Lower lobe of right lung (tissue), 2 donors: ENCODE measurements around the gene IMPDH1. TPM values are rescaled to one million over a fixed set of nuclear protein-coding genes. Genes with fewer than 3 reads are reported as not detected.

Experiments
- ATAC-seq, 2 donors: fragments of 200-7000 bp; cut with Tn5 transposase; one replicate each; pipeline ENCODE4 v1.9.1; 2020 to 2022; ENCODE audit warnings: mild to moderate bottlenecking in 2 of 2, moderate library complexity in 2 of 2
- DNase-seq: peaks from one replicate; pipeline ENCODE4 v3.0.0-alpha.2; 2020
- H3K27ac ChIP-seq: fragments of 200-600 bp; one replicate; pipeline ENCODE4 v1.8.0; 2022
- H3K27me3 ChIP-seq: fragments of 200-600 bp; one replicate; pipeline ENCODE4 v1.8.0; 2022; ENCODE audit warnings: low read depth
- H3K36me3 ChIP-seq: fragments of 200-600 bp; one replicate; pipeline ENCODE4 v1.8.0; 2022; ENCODE audit warnings: mild to moderate bottlenecking
- H3K4me1 ChIP-seq: fragments of 200-600 bp; one replicate; pipeline ENCODE4 v1.8.0; 2022
- H3K4me3 ChIP-seq: fragments of 200-600 bp; one replicate; pipeline ENCODE4 v1.8.0; 2022; ENCODE audit warnings: mild to moderate bottlenecking
- H3K9me3 ChIP-seq: fragments of 200-600 bp; one replicate; pipeline ENCODE4 v1.8.0; 2022
- intact Hi-C: fragments of 100-400 bp; cut with DNase I; formaldehyde crosslinking; loops from one replicate; pipeline ENCODE4 v1.11.0; 2022
- total RNA-seq: library from RNA; stranded (reverse); fragmentation: NEBNext Ultra II Directional; extraction: Animal tissue kit (Norgen Biotek cat#: 25700); gene quantifications from one replicate; pipeline ENCODE4 v1.2.1, GENCODE V29; 2021
- TF ChIP-seq, protein P1 (sequence below): fragments of 200-600 bp; IDR thresholded peaks from one replicate; pipeline ENCODE4 v1.8.0; 2022; ENCODE audit warnings: antibody characterized with exemption, mild to moderate bottlenecking
- donor health status: DM: no; HTN: yes; CAD: no; lungs with severe emphysema.

The IMPDH1 gene
- total RNA-seq, 1 donor from 2014 or later = 93.4 TPM

GRCh38 chr7:128373606-128374005, 36.2 kb downstream of the IMPDH1 start:
- TF ChIP-seq, protein P1, sequence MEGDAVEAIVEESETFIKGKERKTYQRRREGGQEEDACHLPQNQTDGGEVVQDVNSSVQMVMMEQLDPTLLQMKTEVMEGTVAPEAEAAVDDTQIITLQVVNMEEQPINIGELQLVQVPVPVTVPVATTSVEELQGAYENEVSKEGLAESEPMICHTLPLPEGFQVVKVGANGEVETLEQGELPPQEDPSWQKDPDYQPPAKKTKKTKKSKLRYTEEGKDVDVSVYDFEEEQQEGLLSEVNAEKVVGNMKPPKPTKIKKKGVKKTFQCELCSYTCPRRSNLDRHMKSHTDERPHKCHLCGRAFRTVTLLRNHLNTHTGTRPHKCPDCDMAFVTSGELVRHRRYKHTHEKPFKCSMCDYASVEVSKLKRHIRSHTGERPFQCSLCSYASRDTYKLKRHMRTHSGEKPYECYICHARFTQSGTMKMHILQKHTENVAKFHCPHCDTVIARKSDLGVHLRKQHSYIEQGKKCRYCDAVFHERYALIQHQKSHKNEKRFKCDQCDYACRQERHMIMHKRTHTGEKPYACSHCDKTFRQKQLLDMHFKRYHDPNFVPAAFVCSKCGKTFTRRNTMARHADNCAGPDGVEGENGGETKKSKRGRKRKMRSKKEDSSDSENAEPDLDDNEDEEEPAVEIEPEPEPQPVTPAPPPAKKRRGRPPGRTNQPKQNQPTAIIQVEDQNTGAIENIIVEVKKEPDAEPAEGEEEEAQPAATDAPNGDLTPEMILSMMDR = no peak
- no peak for ATAC-seq

GRCh38 chr7:128370491-128370890, 39.3 kb downstream of the IMPDH1 start:
- DNase-seq (no peak), ATAC-seq (no peak)
- no peaks in the 10 kb centered on the region for H3K36me3 ChIP-seq
- TF ChIP-seq, protein P1 = no peak
- no peak overlapping the region for H3K4me3 ChIP-seq
- intact Hi-C loops = no loop called here
- no peaks in the 10 kb centered on the region for H3K9me3 ChIP-seq
- H3K27ac ChIP-seq = no peak overlapping the region
- H3K27me3 ChIP-seq = no peaks in the 10 kb centered on the region
- H3K4me1 ChIP-seq = no peaks in the 10 kb centered on the region

More at GRCh38 chr7:128373606-128374005, 36.2 kb downstream of the IMPDH1 start:
- DNase-seq = no peak
- Histone ChIP-seq H3K27me3 (no peaks in the 10 kb centered on the region), H3K4me3 (no peak overlapping the region), H3K4me1 (no peaks in the 10 kb centered on the region), H3K36me3 (no peaks in the 10 kb centered on the region), H3K27ac (no peak overlapping the region), H3K9me3 (no peaks in the 10 kb centered on the region)
- intact Hi-C loops = no loop called here

DNA sequence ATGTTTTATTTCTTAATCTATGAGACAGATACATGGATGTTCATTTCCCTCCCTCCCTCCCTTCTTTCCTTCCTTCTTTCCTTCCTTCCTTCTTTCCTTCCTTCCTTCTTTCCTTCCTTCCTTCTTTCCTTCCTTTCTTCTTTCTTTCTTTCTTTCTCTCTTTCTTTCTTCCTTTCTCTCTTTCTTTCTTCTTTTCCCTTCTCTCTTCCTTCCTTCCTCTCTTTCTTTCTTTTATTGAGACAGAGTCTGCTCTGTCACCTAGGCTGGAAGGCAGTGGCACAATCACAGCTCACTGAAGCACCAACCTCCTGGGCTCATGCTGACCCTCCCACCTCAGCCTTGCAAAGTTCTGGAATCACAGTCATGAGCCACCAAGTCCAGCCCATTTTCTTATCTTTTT, 42.8 kb downstream of the IMPDH1 start:
- Histone ChIP-seq H3K27me3 (peaks cover 22% of the 10 kb centered on the region), H3K4me3 (no peak overlapping the region), H3K9me3 (no peaks in the 10 kb centered on the region), H3K36me3 (no peaks in the 10 kb centered on the region), H3K27ac (no peak overlapping the region), H3K4me1 (peaks cover 2% of the 10 kb centered on the region)
- TF ChIP-seq, protein P1 = no peak
- intact Hi-C loops = no loop called here
- DNase-seq (no peak), ATAC-seq (no peak)

DNA sequence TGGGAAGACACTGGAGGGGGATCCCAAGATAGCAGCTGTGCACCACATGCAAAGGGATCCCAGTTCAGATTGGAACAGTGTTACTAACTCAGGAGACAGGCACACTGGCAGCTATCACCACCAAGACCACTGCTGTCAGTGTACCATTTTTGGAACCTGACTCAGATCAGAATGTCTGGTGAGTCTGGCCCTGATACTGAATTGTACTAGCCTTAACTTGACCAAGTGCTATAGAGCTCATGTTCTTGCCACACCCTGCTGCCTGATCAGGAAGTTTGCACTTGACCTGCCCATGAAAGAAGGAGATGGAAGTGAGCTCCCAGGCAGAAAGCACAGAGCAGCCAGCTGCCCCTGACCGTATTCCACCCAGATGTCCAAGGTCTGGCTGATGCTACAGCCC, 43.5 kb downstream of the IMPDH1 start:
- peak in 1 of 2 donors; percentile 55 for ATAC-seq
- no peaks in the 10 kb centered on the region for H3K36me3 ChIP-seq
- peaks cover 26% of the 10 kb centered on the region for H3K27me3 ChIP-seq
- H3K4me3 ChIP-seq = no peak overlapping the region
- no peaks in the 10 kb centered on the region for H3K9me3 ChIP-seq
- TF ChIP-seq, protein P1 = no peak
- no peak overlapping the region for H3K27ac ChIP-seq
- intact Hi-C loops = no loop called here
- peaks cover 5% of the 10 kb centered on the region for H3K4me1 ChIP-seq
- DNase-seq = no peak

GRCh38 chr7:128365432-128365831, 44.4 kb downstream of the IMPDH1 start:
- intact Hi-C loops = no loop called here
- H3K4me1 ChIP-seq = peaks cover 9% of the 10 kb centered on the region
- ATAC-seq (no peak), DNase-seq (no peak)
- no peak overlapping the region for H3K4me3 ChIP-seq
- TF ChIP-seq, protein P1 = no peak
- no peaks in the 10 kb centered on the region for H3K9me3 ChIP-seq
- H3K27ac ChIP-seq = no peak overlapping the region
- H3K36me3 ChIP-seq = no peaks in the 10 kb centered on the region
- peaks cover 29% of the 10 kb centered on the region for H3K27me3 ChIP-seq
